Liver (tissue), 9 donors: Measurements from ENCODE around the gene MORF4L1. TPM values are rescaled to one million over a fixed set of nuclear protein-coding genes. Genes with fewer than 3 reads are reported as not detected.
"Not testable (repeated sequence)": the region's sequence is repeated elsewhere in the genome, so short reads cannot be mapped to it uniquely, and the experiment has no call there.

Experiments
- DNase-seq: peaks from one replicate; pipeline ENCODE4 v3.0.0-alpha.2; 2017; ENCODE audit warnings: low spot score
- H3K27ac ChIP-seq, 2 donors: one replicate each; pipeline ENCODE4 v1.7.0; 2013; ENCODE audit warnings: inconsistent platforms in 2 of 2, low read length in 2 of 2, control low read depth in 1 of 2, low read depth in 1 of 2, mild to moderate bottlenecking in 1 of 2
- H3K27me3 ChIP-seq, 4 donors: one replicate each; pipeline versions ENCODE4 v1.6.1 to v1.7.0; 2013; ENCODE audit warnings: low read length in 3 of 4, inconsistent platforms in 1 of 4, mild to moderate bottlenecking in 1 of 4, moderate library complexity in 1 of 4; ENCODE audit not compliant: control insufficient read depth in 4 of 4, insufficient read depth in 4 of 4
- H3K36me3 ChIP-seq, 4 donors: one replicate each; pipeline versions ENCODE4 v1.6.1 to v1.7.0; 2013; ENCODE audit warnings: low read length in 3 of 4, mild to moderate bottlenecking in 3 of 4, low read depth in 1 of 4, moderate library complexity in 1 of 4; ENCODE audit not compliant: control insufficient read depth in 4 of 4, insufficient read depth in 3 of 4
- H3K4me1 ChIP-seq, 4 donors: one replicate each; pipeline versions ENCODE4 v1.6.1 to v1.7.0; 2013; ENCODE audit warnings: low read length in 3 of 4, mild to moderate bottlenecking in 3 of 4, moderate library complexity in 1 of 4; ENCODE audit not compliant: control insufficient read depth in 4 of 4, insufficient read depth in 4 of 4
- H3K4me3 ChIP-seq, 3 donors: one replicate each; pipeline versions ENCODE4 v1.6.1 to v1.7.0; 2013; ENCODE audit warnings: low read length in 3 of 3, control low read depth in 1 of 3, low read depth in 1 of 3, mild to moderate bottlenecking in 1 of 3
- H3K9ac ChIP-seq, 2 donors: one replicate each; pipeline ENCODE4 v1.7.0; 2013; ENCODE audit warnings: low read length in 2 of 2, mild to moderate bottlenecking in 2 of 2, moderate library complexity in 2 of 2, control low read depth in 1 of 2, low read depth in 1 of 2
- H3K9me3 ChIP-seq, 4 donors: one replicate each; pipeline versions ENCODE4 v1.6.1 to v1.7.0; 2013; ENCODE audit warnings: low read length in 3 of 4; ENCODE audit not compliant: control insufficient read depth in 4 of 4
- EGR1 ChIP-seq, 2 donors: IDR thresholded peaks; 2 replicates each; pipeline ENCODE4 v1.6.1; 2016 to 2018; ENCODE audit warnings: antibody characterized with exemption in 2 of 2, low read depth in 2 of 2
- FOXA1 ChIP-seq: IDR thresholded peaks from 2 replicates; pipeline ENCODE4 v1.6.1; 2016; ENCODE audit warnings: antibody characterized with exemption
- FOXA2 ChIP-seq: IDR thresholded peaks from 2 replicates; pipeline ENCODE4 v1.6.1; 2016; ENCODE audit warnings: antibody characterized with exemption
- GABPA ChIP-seq, 2 donors: IDR thresholded peaks in 1 of 2; conservative IDR thresholded peaks in 1 of 2; 2 replicates each; pipeline ENCODE4 v1.6.1; 2016; ENCODE audit warnings: antibody characterized with exemption in 2 of 2, mild to moderate bottlenecking in 1 of 2, moderate library complexity in 1 of 2
- HNF4G ChIP-seq: IDR thresholded peaks from 2 replicates; pipeline ENCODE4 v1.6.1; 2016; ENCODE audit warnings: antibody characterized with exemption
- JUND ChIP-seq, 2 donors: IDR thresholded peaks; 2 replicates each; pipeline ENCODE4 v1.6.1; 2016; ENCODE audit warnings: antibody characterized with exemption in 2 of 2
- NR2F2 ChIP-seq: IDR thresholded peaks from 2 replicates; pipeline ENCODE4 v1.6.1; 2016; ENCODE audit warnings: antibody characterized with exemption
- RXRA ChIP-seq, 2 donors: IDR thresholded peaks; 2 replicates each; pipeline ENCODE4 v1.6.1; 2017 to 2018; ENCODE audit warnings: antibody characterized with exemption in 2 of 2, mild to moderate bottlenecking in 1 of 2
- SP1 ChIP-seq: IDR thresholded peaks from 2 replicates; pipeline ENCODE4 v1.6.1; 2018; ENCODE audit warnings: antibody characterized with exemption, mild to moderate bottlenecking
- TAF1 ChIP-seq: conservative IDR thresholded peaks from 2 replicates; pipeline ENCODE4 v1.6.1; 2016; ENCODE audit warnings: antibody characterized with exemption, mild to moderate bottlenecking
- YY1 ChIP-seq: IDR thresholded peaks from 2 replicates; pipeline ENCODE4 v1.6.1; 2016; ENCODE audit warnings: antibody characterized with exemption, mild to moderate bottlenecking
- ZBTB33 ChIP-seq: IDR thresholded peaks from 2 replicates; pipeline ENCODE4 v1.6.1; 2016; ENCODE audit warnings: antibody characterized with exemption
- WGBS: extraction: QIAGEN DNeasy Blood & Tissue Kit; methylation state at CpG from one replicate; pipeline ENCODE4 v1.1.7; 2013; 5-methylcytosine and 5-hydroxymethylcytosine counted together
- polyA plus RNA-seq, 2 donors: library from polyadenylated mRNA; stranded (reverse) in 1 of 2; unstranded in 1 of 2; fragments of 200-250 nt in 1 of 2; fragments of >200 nt in 1 of 2; fragmentation: Nextera tagmentation in 1 of 2; extraction: Ambion mirVana in 1 of 2; gene quantifications; one replicate each; pipeline versions ENCODE4 v1.2.1 to v1.2.3, GENCODE V29; 2013 to 2015
- total RNA-seq, 2 donors: library from RNA; depleted of rRNA; stranded (reverse); fragments of >200 nt; gene quantifications; one replicate each; pipeline ENCODE4 v1.2.3, GENCODE V29; 2014
- TF ChIP-seq, protein P1 (sequence below): IDR thresholded peaks from 2 replicates; pipeline ENCODE4 v1.6.1; 2016; ENCODE audit warnings: antibody characterized with exemption
- TF ChIP-seq, protein P2 (sequence below): fragments of 150-350 bp; IDR thresholded peaks from 2 replicates; pipeline ENCODE4 v1.5.1; 2017; ENCODE audit warnings: improper control_type of control experiment, low read depth, low read length; ENCODE audit not compliant: missing input control
- TF ChIP-seq, protein P3 (sequence below): IDR thresholded peaks from 2 replicates; pipeline ENCODE4 v1.6.1; 2016; ENCODE audit warnings: antibody characterized with exemption, mild to moderate bottlenecking
- TF ChIP-seq, protein P4 (sequence below): IDR thresholded peaks from 2 replicates; pipeline ENCODE4 v1.6.1; 2016; ENCODE audit warnings: antibody characterized with exemption
- donor health status: healthy.
- donor health status: healthy.
- donor health status: healthy.
- donor health status: healthy.
- donor health status: healthy.

Gene MORF4L1
- total and polyA plus RNA-seq, 4 donors = 67.5 to 134 (median 123) TPM

- H3K27ac ChIP-seq = no peak overlapping the region
- H3K9me3 ChIP-seq = no peaks in the 10 kb centered on the region
- no peak overlapping the region for H3K4me3 ChIP-seq
- no peak overlapping the region for H3K9ac ChIP-seq
- H3K36me3 ChIP-seq = no peaks in the 10 kb centered on the region
- no peaks in the 10 kb centered on the region for H3K4me1 ChIP-seq
- DNase-seq = no peak
- H3K27me3 ChIP-seq = no peaks in the 10 kb centered on the region
- no peak for TF ChIP-seq SP1
- TF ChIP-seq, protein P1, sequence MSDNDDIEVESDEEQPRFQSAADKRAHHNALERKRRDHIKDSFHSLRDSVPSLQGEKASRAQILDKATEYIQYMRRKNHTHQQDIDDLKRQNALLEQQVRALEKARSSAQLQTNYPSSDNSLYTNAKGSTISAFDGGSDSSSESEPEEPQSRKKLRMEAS = no peak
- no peak for TF ChIP-seq TAF1
- TF ChIP-seq FOXA1 = no peak
- TF ChIP-seq YY1 = no peak
- TF ChIP-seq FOXA2 = no peak
- WGBS = 87% methylated on average over 6 of the region's 6 CpGs
Measured at GRCh38 chr15:78841891-78842290, 30.8 kb upstream of the MORF4L1 start.

GRCh38 chr15:78842519-78842918 is 30.2 kb upstream of the MORF4L1 start:
- Histone ChIP-seq H3K4me3 (no peak overlapping the region), H3K9me3 (no peaks in the 10 kb centered on the region), H3K27ac (no peak overlapping the region), H3K36me3 (no peaks in the 10 kb centered on the region), H3K27me3 (no peaks in the 10 kb centered on the region), H3K4me1 (no peaks in the 10 kb centered on the region), H3K9ac (no peak overlapping the region)
- TF ChIP-seq NR2F2 (no peak), SP1 (no peak), RXRA (IDR thresholded peaks at IDR 0.05) (no peak), FOXA1 (no peak), YY1 (no peak), HNF4G (no peak), FOXA2 (no peak), TAF1 (no peak), GABPA (IDR thresholded peaks at IDR 0.05 in 1 of 2, conservative IDR thresholded peaks at IDR 0.05 in 1 of 2) (no peak), ZBTB33 (no peak), JUND (IDR thresholded peaks at IDR 0.05) (no peak), EGR1 (IDR thresholded peaks at IDR 0.05; ENCODE audit: low read depth in 2 of 2) (no peak)
- TF ChIP-seq, protein P2, sequence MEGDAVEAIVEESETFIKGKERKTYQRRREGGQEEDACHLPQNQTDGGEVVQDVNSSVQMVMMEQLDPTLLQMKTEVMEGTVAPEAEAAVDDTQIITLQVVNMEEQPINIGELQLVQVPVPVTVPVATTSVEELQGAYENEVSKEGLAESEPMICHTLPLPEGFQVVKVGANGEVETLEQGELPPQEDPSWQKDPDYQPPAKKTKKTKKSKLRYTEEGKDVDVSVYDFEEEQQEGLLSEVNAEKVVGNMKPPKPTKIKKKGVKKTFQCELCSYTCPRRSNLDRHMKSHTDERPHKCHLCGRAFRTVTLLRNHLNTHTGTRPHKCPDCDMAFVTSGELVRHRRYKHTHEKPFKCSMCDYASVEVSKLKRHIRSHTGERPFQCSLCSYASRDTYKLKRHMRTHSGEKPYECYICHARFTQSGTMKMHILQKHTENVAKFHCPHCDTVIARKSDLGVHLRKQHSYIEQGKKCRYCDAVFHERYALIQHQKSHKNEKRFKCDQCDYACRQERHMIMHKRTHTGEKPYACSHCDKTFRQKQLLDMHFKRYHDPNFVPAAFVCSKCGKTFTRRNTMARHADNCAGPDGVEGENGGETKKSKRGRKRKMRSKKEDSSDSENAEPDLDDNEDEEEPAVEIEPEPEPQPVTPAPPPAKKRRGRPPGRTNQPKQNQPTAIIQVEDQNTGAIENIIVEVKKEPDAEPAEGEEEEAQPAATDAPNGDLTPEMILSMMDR = no peak
- TF ChIP-seq, protein P3, sequence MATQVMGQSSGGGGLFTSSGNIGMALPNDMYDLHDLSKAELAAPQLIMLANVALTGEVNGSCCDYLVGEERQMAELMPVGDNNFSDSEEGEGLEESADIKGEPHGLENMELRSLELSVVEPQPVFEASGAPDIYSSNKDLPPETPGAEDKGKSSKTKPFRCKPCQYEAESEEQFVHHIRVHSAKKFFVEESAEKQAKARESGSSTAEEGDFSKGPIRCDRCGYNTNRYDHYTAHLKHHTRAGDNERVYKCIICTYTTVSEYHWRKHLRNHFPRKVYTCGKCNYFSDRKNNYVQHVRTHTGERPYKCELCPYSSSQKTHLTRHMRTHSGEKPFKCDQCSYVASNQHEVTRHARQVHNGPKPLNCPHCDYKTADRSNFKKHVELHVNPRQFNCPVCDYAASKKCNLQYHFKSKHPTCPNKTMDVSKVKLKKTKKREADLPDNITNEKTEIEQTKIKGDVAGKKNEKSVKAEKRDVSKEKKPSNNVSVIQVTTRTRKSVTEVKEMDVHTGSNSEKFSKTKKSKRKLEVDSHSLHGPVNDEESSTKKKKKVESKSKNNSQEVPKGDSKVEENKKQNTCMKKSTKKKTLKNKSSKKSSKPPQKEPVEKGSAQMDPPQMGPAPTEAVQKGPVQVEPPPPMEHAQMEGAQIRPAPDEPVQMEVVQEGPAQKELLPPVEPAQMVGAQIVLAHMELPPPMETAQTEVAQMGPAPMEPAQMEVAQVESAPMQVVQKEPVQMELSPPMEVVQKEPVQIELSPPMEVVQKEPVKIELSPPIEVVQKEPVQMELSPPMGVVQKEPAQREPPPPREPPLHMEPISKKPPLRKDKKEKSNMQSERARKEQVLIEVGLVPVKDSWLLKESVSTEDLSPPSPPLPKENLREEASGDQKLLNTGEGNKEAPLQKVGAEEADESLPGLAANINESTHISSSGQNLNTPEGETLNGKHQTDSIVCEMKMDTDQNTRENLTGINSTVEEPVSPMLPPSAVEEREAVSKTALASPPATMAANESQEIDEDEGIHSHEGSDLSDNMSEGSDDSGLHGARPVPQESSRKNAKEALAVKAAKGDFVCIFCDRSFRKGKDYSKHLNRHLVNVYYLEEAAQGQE = no peak
- TF ChIP-seq, protein P4, sequence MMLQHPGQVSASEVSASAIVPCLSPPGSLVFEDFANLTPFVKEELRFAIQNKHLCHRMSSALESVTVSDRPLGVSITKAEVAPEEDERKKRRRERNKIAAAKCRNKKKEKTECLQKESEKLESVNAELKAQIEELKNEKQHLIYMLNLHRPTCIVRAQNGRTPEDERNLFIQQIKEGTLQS = no peak
- TF ChIP-seq, protein P1 = no peak
- DNase-seq = no peak
- 82% methylated on average over 3 of the region's 3 CpGs for WGBS

DNA sequence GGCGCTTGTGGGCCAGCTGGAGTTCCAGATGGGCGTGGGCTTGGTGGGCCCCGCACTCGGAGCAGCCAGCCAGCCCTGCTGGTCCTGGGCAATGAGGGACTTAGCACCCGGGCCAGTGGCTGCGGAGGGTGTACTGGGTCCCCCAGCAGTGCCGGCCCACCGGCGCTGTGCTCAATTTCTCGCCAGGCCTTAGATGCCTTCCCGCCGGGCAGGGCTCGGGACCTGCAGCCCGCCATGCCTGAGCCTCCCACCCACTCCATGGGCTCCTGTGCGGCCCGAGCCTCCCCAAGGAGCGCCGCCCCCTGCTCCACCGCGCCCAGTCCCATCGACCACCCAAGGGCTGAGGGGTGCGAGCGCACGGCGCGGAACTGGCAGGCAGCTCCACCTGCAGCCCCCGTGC is 25.8 kb upstream of the MORF4L1 start:
- not testable (repeated sequence) for H3K36me3 ChIP-seq, H3K9me3 ChIP-seq, H3K27ac ChIP-seq, DNase-seq, H3K27me3 ChIP-seq, H3K4me1 ChIP-seq, H3K9ac ChIP-seq, H3K4me3 ChIP-seq
- 94% methylated on average over 27 of the region's 27 CpGs for WGBS

DNA sequence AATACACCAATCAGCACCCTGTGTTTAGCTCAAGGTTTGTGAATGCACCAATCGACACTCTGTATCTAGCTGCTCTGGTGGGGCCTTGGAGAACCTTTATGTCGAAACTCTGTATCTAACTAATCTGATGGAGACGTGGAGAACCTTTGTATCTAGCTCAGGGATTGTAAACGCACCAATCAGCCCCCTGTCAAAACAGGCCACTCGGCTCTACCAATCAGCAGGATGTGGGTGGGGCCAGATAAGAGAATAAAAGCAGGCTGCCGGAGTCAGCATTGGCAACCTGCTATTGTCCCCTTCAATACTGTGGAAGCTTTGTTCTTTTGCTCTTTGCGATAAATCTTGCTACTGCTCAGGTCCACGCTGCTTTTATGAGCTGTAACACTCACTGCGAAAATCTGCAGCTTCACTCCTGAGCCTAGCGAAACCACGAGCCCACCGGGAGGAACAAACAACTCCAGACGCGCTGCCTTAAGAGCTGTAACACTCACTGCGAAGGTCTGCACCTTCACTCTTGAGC is 25.2 kb upstream of the MORF4L1 start:
- not testable (repeated sequence) for H3K9ac ChIP-seq, H3K9me3 ChIP-seq, H3K36me3 ChIP-seq, DNase-seq, H3K27me3 ChIP-seq, H3K4me3 ChIP-seq, H3K27ac ChIP-seq, H3K4me1 ChIP-seq
- 85% methylated on average over 15 of the region's 15 CpGs for WGBS
